Panc1 (cell line): ENCODE results near the gene MAGI1. TPM values are rescaled to one million over a fixed set of nuclear protein-coding genes. Genes with fewer than 3 reads are reported as not detected.

Experiments
- ATAC-seq: fragments of 200-7000 bp; cut with Tn5 transposase; 2 replicates; pipeline ENCODE4 v1.9.1; 2020; ENCODE audit warnings: mild to moderate bottlenecking, moderate library complexity
- BruUV-seq: library from RNA; stranded (reverse); fragments of 400-500 nt; replicated peaks from 2 replicates; lab custom pipeline; 2021; lab: Mats Ljungman, UMichigan
- CTCF ChIA-PET: fragments of 300-600 bp; sonication (Branson Sonifier 250); formaldehyde crosslinking; loops from one replicate; lab custom pipeline; 2022; ENCODE audit warnings: antibody characterized with exemption; lab: Charles Lee
- POLR2A ChIA-PET: fragments of 300-600 bp; sonication (Branson Sonifier 250); formaldehyde crosslinking; loops from one replicate; lab custom pipeline; 2022; ENCODE audit warnings: antibody characterized with exemption; lab: Charles Lee
- DNase-seq: peaks from one replicate; pipeline ENCODE4 v3.0.0-alpha.2; 2010; ENCODE audit warnings: low read depth, low spot score
- H3K27ac ChIP-seq: 2 replicates; pipeline ENCODE4 v1.5.1; 2011; ENCODE audit warnings: mild to moderate bottlenecking, low read length, inconsistent platforms
- H3K27me3 ChIP-seq: fragments of 200-500 bp; sonication (Bioruptor generic); 2 replicates; pipeline ENCODE4 v1.6.0; 2014; ENCODE audit warnings: low read length, inconsistent platforms; ENCODE audit not compliant: control insufficient read depth, insufficient read depth
- H3K36me3 ChIP-seq: fragments of 200-500 bp; sonication (Bioruptor generic); 2 replicates; pipeline ENCODE4 v1.5.1; 2014; ENCODE audit warnings: inconsistent platforms, mild to moderate bottlenecking, low read length, moderate library complexity; ENCODE audit not compliant: control insufficient read depth, insufficient read depth
- H3K4me1 ChIP-seq: 2 replicates; pipeline ENCODE4 v1.5.1; 2011; ENCODE audit warnings: inconsistent platforms, mild to moderate bottlenecking, low read length, moderate library complexity; ENCODE audit not compliant: control insufficient read depth, insufficient read depth
- H3K4me3 ChIP-seq, 2 experiments: 2 replicates each; pipeline ENCODE4 v1.5.1; 2011 to 2012; ENCODE audit warnings: low read depth in 2 of 2, low read length in 2 of 2, mild to moderate bottlenecking in 2 of 2, inconsistent platforms in 1 of 2, moderate library complexity in 1 of 2
- H3K9me3 ChIP-seq: fragments of 200-500 bp; sonication (Bioruptor generic); 2 replicates; pipeline ENCODE4 v1.5.1; 2014; ENCODE audit warnings: low read depth, mild to moderate bottlenecking, inconsistent platforms, low read length, moderate library complexity; ENCODE audit not compliant: control insufficient read depth, insufficient read depth
- POLR2AphosphoS5 ChIP-seq: IDR thresholded peaks from 2 replicates; pipeline ENCODE4 v1.6.1; 2012; ENCODE audit warnings: mild to moderate bottlenecking, low read depth, low read length, moderate library complexity
- SIN3A ChIP-seq: IDR thresholded peaks from 2 replicates; pipeline ENCODE4 v1.6.1; 2012; ENCODE audit warnings: low read depth, mild to moderate bottlenecking, low read length, moderate library complexity, borderline replicate concordance; ENCODE audit not compliant: insufficient read depth
- TCF7L2 ChIP-seq: IDR thresholded peaks from 2 replicates; pipeline ENCODE4 v1.6.1; 2011; ENCODE audit warnings: mild to moderate bottlenecking, low read depth, low read length, inconsistent platforms
- in situ Hi-C: cut with HindIII; loops from 2 replicates; pipeline ENCODE4 v1.10.0; 2016; ENCODE audit warnings: low sequenced_read_pairs, low pct_unique_long_range_greater_than_20kb
- intact Hi-C: fragments of 100-400 bp; cut with micrococcal nuclease; formaldehyde crosslinking; loops from one replicate; pipeline ENCODE4 v1.10.0; 2022; ENCODE audit not compliant: unreplicated experiment
- total RNA-seq: library from RNA; stranded (reverse); gene quantifications from one replicate; pipeline ENCODE4 v1.2.1, GENCODE V29; 2021; ENCODE audit not compliant: unreplicated experiment
- TF ChIP-seq, protein P1 (sequence below), 2 experiments: IDR thresholded peaks; 2 replicates each; pipeline ENCODE4 v1.6.1; 2011 to 2012; ENCODE audit warnings: low read depth in 2 of 2, control low read depth in 1 of 2, low read length in 1 of 2, mild to moderate bottlenecking in 1 of 2, moderate library complexity in 1 of 2; ENCODE audit not compliant: insufficient read depth in 1 of 2
- TF ChIP-seq, protein P2 (sequence below): fragments of 450-650 bp; IDR thresholded peaks from 2 replicates; pipeline ENCODE4 v1.5.1; 2017; ENCODE audit warnings: mild to moderate bottlenecking

The MAGI1 gene
- total RNA-seq, 1 experiment from 2014 or later, result 9.5 TPM

DNA sequence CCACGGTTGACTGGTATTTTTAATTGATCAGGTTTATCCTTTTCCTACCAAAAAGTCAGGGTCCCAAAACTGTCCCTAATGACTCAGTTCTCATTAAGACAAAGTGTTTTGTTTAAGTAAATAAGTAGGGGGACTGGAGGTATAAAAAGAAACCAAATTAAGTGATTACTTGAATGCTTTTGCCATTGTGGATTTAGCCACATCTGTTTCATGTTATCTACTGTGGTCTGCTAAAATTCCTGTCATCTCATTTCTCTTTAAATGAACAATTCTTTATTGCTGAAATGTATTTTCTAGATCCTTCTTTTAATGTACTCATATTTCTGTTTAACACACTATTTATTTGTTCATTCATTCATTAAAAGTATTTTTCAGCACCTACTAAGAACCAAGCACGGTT is 725.1 kb downstream of the MAGI1 start:
- in situ Hi-C loops, result no loop called here
- H3K4me1 ChIP-seq, result no peaks in the 10 kb centered on the region
- CTCF ChIA-PET, result no interaction called here
- no peak for DNase-seq
- no peak overlapping the region for H3K27ac ChIP-seq
- H3K36me3 ChIP-seq, result no peaks in the 10 kb centered on the region
- no peak for TF ChIP-seq TCF7L2
- TF ChIP-seq, protein P1, sequence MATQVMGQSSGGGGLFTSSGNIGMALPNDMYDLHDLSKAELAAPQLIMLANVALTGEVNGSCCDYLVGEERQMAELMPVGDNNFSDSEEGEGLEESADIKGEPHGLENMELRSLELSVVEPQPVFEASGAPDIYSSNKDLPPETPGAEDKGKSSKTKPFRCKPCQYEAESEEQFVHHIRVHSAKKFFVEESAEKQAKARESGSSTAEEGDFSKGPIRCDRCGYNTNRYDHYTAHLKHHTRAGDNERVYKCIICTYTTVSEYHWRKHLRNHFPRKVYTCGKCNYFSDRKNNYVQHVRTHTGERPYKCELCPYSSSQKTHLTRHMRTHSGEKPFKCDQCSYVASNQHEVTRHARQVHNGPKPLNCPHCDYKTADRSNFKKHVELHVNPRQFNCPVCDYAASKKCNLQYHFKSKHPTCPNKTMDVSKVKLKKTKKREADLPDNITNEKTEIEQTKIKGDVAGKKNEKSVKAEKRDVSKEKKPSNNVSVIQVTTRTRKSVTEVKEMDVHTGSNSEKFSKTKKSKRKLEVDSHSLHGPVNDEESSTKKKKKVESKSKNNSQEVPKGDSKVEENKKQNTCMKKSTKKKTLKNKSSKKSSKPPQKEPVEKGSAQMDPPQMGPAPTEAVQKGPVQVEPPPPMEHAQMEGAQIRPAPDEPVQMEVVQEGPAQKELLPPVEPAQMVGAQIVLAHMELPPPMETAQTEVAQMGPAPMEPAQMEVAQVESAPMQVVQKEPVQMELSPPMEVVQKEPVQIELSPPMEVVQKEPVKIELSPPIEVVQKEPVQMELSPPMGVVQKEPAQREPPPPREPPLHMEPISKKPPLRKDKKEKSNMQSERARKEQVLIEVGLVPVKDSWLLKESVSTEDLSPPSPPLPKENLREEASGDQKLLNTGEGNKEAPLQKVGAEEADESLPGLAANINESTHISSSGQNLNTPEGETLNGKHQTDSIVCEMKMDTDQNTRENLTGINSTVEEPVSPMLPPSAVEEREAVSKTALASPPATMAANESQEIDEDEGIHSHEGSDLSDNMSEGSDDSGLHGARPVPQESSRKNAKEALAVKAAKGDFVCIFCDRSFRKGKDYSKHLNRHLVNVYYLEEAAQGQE (IDR thresholded peaks at IDR 0.05; ENCODE audit: insufficient read depth in 1 of 2, low read depth in 2 of 2, low read length in 1 of 2), result no peak
- TF ChIP-seq, protein P2, sequence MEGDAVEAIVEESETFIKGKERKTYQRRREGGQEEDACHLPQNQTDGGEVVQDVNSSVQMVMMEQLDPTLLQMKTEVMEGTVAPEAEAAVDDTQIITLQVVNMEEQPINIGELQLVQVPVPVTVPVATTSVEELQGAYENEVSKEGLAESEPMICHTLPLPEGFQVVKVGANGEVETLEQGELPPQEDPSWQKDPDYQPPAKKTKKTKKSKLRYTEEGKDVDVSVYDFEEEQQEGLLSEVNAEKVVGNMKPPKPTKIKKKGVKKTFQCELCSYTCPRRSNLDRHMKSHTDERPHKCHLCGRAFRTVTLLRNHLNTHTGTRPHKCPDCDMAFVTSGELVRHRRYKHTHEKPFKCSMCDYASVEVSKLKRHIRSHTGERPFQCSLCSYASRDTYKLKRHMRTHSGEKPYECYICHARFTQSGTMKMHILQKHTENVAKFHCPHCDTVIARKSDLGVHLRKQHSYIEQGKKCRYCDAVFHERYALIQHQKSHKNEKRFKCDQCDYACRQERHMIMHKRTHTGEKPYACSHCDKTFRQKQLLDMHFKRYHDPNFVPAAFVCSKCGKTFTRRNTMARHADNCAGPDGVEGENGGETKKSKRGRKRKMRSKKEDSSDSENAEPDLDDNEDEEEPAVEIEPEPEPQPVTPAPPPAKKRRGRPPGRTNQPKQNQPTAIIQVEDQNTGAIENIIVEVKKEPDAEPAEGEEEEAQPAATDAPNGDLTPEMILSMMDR, result no peak
- TF ChIP-seq POLR2AphosphoS5, result no peak
- TF ChIP-seq SIN3A, result no peak
- POLR2A ChIA-PET, result no interaction called here
- H3K27me3 ChIP-seq, result no peaks in the 10 kb centered on the region
- H3K4me3 ChIP-seq, result no peak overlapping the region
- no peaks in the 10 kb centered on the region for H3K9me3 ChIP-seq
- no TSS peak for BruUV-seq
- no peak for ATAC-seq
- intact Hi-C loops, result no loop called here

DNA sequence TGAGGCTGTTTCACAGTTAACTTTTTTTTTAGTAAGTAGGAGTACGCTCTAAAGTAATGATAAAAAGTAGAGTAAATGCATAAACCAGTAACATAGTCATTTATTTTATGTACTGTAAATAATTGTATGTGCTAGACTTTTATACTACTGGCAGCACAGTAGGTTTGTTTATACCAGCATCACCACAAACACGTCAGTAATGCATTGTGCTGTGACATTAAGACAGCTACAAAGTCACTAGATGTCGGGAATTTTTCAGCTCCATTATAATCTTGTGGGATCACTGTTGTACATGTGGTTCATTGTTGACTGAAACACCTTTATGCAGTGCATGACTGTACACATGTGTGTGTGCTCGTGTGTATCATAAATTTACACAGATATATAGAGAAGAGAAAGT is 732.9 kb downstream of the MAGI1 start:
- Histone ChIP-seq H3K9me3 (no peaks in the 10 kb centered on the region), H3K27me3 (no peaks in the 10 kb centered on the region), H3K4me1 (no peaks in the 10 kb centered on the region), H3K27ac (no peak overlapping the region), H3K36me3 (no peaks in the 10 kb centered on the region), H3K4me3 (no peak overlapping the region)
- ATAC-seq (no peak), DNase-seq (no peak)
- ChIA-PET POLR2A (no interaction called here), CTCF (no interaction called here)
- in situ Hi-C loops (no loop called here), intact Hi-C loops (no loop called here)
- TF ChIP-seq TCF7L2, result no peak
- TF ChIP-seq, protein P1 (IDR thresholded peaks at IDR 0.05; ENCODE audit: insufficient read depth in 1 of 2, low read depth in 2 of 2, low read length in 1 of 2), result no peak
- TF ChIP-seq POLR2AphosphoS5, result no peak
- TF ChIP-seq, protein P2, result no peak
- no peak for TF ChIP-seq SIN3A
- no TSS peak for BruUV-seq

Other genes starting within 250 kb of the MAGI1 start
- gene SLC25A26, start 182.1 kb upstream of the MAGI1 start, total RNA-seq, result 13.2 TPM